CD4-positive, alpha-beta T cell (primary cell): ENCODE data around the gene ZCWPW1. TPM values are rescaled to one million over a fixed set of nuclear protein-coding genes. Genes with fewer than 3 reads are reported as not detected.

Experiments
- ATAC-seq: fragments of 200-7000 bp; cut with Tn5 transposase; one replicate; pipeline ENCODE4 v1.10.0; 2022; ENCODE audit warnings: mild to moderate bottlenecking; ENCODE audit not compliant: poor library complexity
- CTCF ChIA-PET: fragments of 350-600 bp; sonication (Branson Sonifier 250); formaldehyde crosslinking; loops from one replicate; lab custom pipeline; 2021; ENCODE audit warnings: antibody characterized with exemption, inconsistent platforms; lab: Charles Lee
- POLR2A ChIA-PET: fragments of 350-600 bp; sonication (Branson Sonifier 250); formaldehyde crosslinking; loops from one replicate; lab custom pipeline; 2021; ENCODE audit warnings: antibody characterized with exemption, inconsistent platforms; lab: Charles Lee
- DNase-seq, 14 experiments: peaks; one replicate each; pipeline ENCODE4 v3.0.0-alpha.2; 2013 to 2020; ENCODE audit warnings: mixed read lengths in 2 of 14
- H3K27ac ChIP-seq, 2 donors: one replicate each; pipeline versions ENCODE4 v1.5.1 to v1.7.0; 2013; ENCODE audit warnings: low read length in 2 of 2, low read depth in 1 of 2, mild to moderate bottlenecking in 1 of 2
- H3K27me3 ChIP-seq, 2 experiments: 1 replicate in 1 of 2; 2 replicates in 1 of 2; pipeline versions ENCODE4 v1.6.1 to v1.7.0; 2013; ENCODE audit warnings: low read length in 2 of 2, control low read depth in 1 of 2, mild to moderate bottlenecking in 1 of 2, moderate library complexity in 1 of 2; ENCODE audit not compliant: insufficient read depth in 2 of 2, control insufficient read depth in 1 of 2
- H3K36me3 ChIP-seq: one replicate; pipeline ENCODE4 v1.6.1; 2013; ENCODE audit warnings: low read length, control low read depth; ENCODE audit not compliant: insufficient read depth
- H3K4me1 ChIP-seq: one replicate; pipeline ENCODE4 v1.6.1; 2013; ENCODE audit warnings: low read length, control low read depth; ENCODE audit not compliant: insufficient read depth
- H3K4me3 ChIP-seq: one replicate; pipeline ENCODE4 v1.5.1; 2013; ENCODE audit warnings: mild to moderate bottlenecking, low read length, moderate library complexity
- H3K9me3 ChIP-seq, 2 experiments: 1 replicate in 1 of 2; 2 replicates in 1 of 2; pipeline versions ENCODE4 v1.6.1 to v1.7.0; 2013; ENCODE audit warnings: low read length in 2 of 2, mild to moderate bottlenecking in 2 of 2, control low read depth in 1 of 2, moderate library complexity in 1 of 2; ENCODE audit not compliant: control insufficient read depth in 1 of 2, insufficient read depth in 1 of 2
- H3K27ac Mint-ChIP-seq: one replicate; pipeline ENCODE4 v1.8.0; 2020; ENCODE audit warnings: mixed read lengths
- H3K27me3 Mint-ChIP-seq: one replicate; pipeline ENCODE4 v1.8.0; 2021; ENCODE audit warnings: mixed read lengths
- H3K36me3 Mint-ChIP-seq: one replicate; pipeline ENCODE4 v1.8.0; 2021; ENCODE audit warnings: low read depth, mixed read lengths
- H3K4me1 Mint-ChIP-seq: one replicate; pipeline ENCODE4 v1.8.0; 2021; ENCODE audit warnings: low read depth, mixed read lengths
- H3K4me3 Mint-ChIP-seq: one replicate; pipeline ENCODE4 v1.8.0; 2020; ENCODE audit warnings: mild to moderate bottlenecking, mixed read lengths
- H3K9me3 Mint-ChIP-seq: one replicate; pipeline ENCODE4 v1.8.0; 2020; ENCODE audit warnings: mixed read lengths
- intact Hi-C, 2 experiments: fragments of 100-400 bp; cut with DNase I in 1 of 2; cut with micrococcal nuclease in 1 of 2; formaldehyde crosslinking; loops; one replicate each; pipeline versions ENCODE4 v1.15.1 to v1.9.0; 2023 to 2025; cut with DNase I, micrococcal nuclease
- total RNA-seq, 174 experiments: library from RNA in 2 of 174; stranded (reverse) in 2 of 174; gene quantifications; one replicate each; pipeline ENCODE4 v1.2.3 and lab custom pipeline; 2021 to 2026
- TF ChIP-seq, protein P1 (sequence below): fragments of 200-600 bp; IDR thresholded peaks from one replicate; pipeline ENCODE4 v1.8.0; 2022; ENCODE audit warnings: antibody characterized with exemption, mild to moderate bottlenecking

Gene ZCWPW1
- total RNA-seq, 2 experiments from 2014 or later, result 4.4 to 6.5 TPM

- Histone ChIP-seq H3K4me1 (peaks cover 19% of the 10 kb centered on the region), H3K9me3 (no peaks in the 10 kb centered on the region), H3K4me3 (no peak overlapping the region), H3K36me3 (no peaks in the 10 kb centered on the region), H3K27ac (no peak overlapping the region), H3K27me3 (no peaks in the 10 kb centered on the region)
- Mint-ChIP-seq H3K27ac (no peak overlapping the region), H3K36me3 (no peaks in the 10 kb centered on the region), H3K4me1 (peaks cover 11% of the 10 kb centered on the region), H3K9me3 (no peaks in the 10 kb centered on the region), H3K4me3 (peak overlapping the region; percentile 79), H3K27me3 (no peaks in the 10 kb centered on the region)
- intact Hi-C loops, result no loop called here
- TF ChIP-seq, protein P1, sequence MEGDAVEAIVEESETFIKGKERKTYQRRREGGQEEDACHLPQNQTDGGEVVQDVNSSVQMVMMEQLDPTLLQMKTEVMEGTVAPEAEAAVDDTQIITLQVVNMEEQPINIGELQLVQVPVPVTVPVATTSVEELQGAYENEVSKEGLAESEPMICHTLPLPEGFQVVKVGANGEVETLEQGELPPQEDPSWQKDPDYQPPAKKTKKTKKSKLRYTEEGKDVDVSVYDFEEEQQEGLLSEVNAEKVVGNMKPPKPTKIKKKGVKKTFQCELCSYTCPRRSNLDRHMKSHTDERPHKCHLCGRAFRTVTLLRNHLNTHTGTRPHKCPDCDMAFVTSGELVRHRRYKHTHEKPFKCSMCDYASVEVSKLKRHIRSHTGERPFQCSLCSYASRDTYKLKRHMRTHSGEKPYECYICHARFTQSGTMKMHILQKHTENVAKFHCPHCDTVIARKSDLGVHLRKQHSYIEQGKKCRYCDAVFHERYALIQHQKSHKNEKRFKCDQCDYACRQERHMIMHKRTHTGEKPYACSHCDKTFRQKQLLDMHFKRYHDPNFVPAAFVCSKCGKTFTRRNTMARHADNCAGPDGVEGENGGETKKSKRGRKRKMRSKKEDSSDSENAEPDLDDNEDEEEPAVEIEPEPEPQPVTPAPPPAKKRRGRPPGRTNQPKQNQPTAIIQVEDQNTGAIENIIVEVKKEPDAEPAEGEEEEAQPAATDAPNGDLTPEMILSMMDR, result no peak
- POLR2A ChIA-PET, result interaction anchor here (0.7 to 1.4 kb wide), 2 partner anchors 28 to 52 kb away, joined by 3 read pairs; no protein-coding TSS in a partner anchor
- DNase-seq, result no peak
- CTCF ChIA-PET, result no interaction called here
- ATAC-seq, result no peak
Measured at GRCh38 chr7:100397315-100398081, 31.0 kb downstream of the ZCWPW1 start.

GRCh38 chr7:100396421-100396982, 32.0 kb downstream of the ZCWPW1 start:
- TF ChIP-seq, protein P1, result no peak
- H3K9me3 Mint-ChIP-seq, result no peaks in the 10 kb centered on the region
- H3K27me3 Mint-ChIP-seq, result no peaks in the 10 kb centered on the region
- peak in 4 of 14 experiments; percentile 23 to 84 (median 70) for DNase-seq
- peaks cover 19% of the 10 kb centered on the region for H3K4me1 ChIP-seq
- ChIA-PET POLR2A (interaction anchor here (0.7 to 1.4 kb wide), 2 partner anchors 29 to 51 kb away, joined by 3 read pairs; no protein-coding TSS in a partner anchor), CTCF (no interaction called here)
- H3K27ac Mint-ChIP-seq, result peak overlapping the region; percentile 75
- peak overlapping the region; percentile 79 for H3K4me3 Mint-ChIP-seq
- H3K4me3 ChIP-seq, result peak overlapping the region; percentile 19
- peak; percentile 93 for ATAC-seq
- no peaks in the 10 kb centered on the region for H3K36me3 Mint-ChIP-seq
- no peaks in the 10 kb centered on the region for H3K36me3 ChIP-seq
- no peak overlapping the region for H3K27ac ChIP-seq
- intact Hi-C loops, result no loop called here
- peaks cover 11% of the 10 kb centered on the region for H3K4me1 Mint-ChIP-seq
- H3K9me3 ChIP-seq, result no peaks in the 10 kb centered on the region
- no peaks in the 10 kb centered on the region for H3K27me3 ChIP-seq

- H3K27ac ChIP-seq, result no peak overlapping the region
- DNase-seq (no peak), ATAC-seq (no peak)
- Mint-ChIP-seq H3K9me3 (no peaks in the 10 kb centered on the region), H3K4me3 (no peak overlapping the region), H3K27me3 (peaks cover 6% of the 10 kb centered on the region), H3K36me3 (no peaks in the 10 kb centered on the region), H3K4me1 (peaks cover 11% of the 10 kb centered on the region), H3K27ac (no peak overlapping the region)
- H3K4me3 ChIP-seq, result no peak overlapping the region
- H3K36me3 ChIP-seq, result no peaks in the 10 kb centered on the region
- TF ChIP-seq, protein P1, result no peak
- H3K27me3 ChIP-seq, result peaks cover 0 to 2% of the 10 kb centered on the region in 2 experiments
- ChIA-PET CTCF (no interaction called here), POLR2A (no interaction called here)
- H3K4me1 ChIP-seq, result peaks cover 19% of the 10 kb centered on the region
- intact Hi-C loops, result no loop called here
- no peaks in the 10 kb centered on the region for H3K9me3 ChIP-seq
Measured at GRCh38 chr7:100394077-100394476, 34.4 kb downstream of the ZCWPW1 start.
